ENCODE measurements around the gene NAA10. TPM values are rescaled to one million over a fixed set of nuclear protein-coding genes. Genes with fewer than 3 reads are reported as not detected.

NAA10 gene
- total and polyA plus RNA-seq, 2 of the 13 experiments (the other 11 are each of a cell fraction or from before 2014, with no cell fraction given), result 49.2 to 51.7 TPM

- TF ChIP-seq BCL3 (CRISPR knock-in tag; IDR thresholded peaks at IDR 0.05) (0 out of 2 replicates have a peak, but pooled peaks have one; percentile 5), NR2F6 (IDR thresholded peaks at IDR 0.05) (peak; percentile 85), NR2F6 (CRISPR knock-in tag; IDR thresholded peaks at IDR 0.05) (peak; percentile 92)
These were observed 7.8 kb downstream of the NAA10 start (continued) for GRCh38 chrX:153926858-153927671.

DNA sequence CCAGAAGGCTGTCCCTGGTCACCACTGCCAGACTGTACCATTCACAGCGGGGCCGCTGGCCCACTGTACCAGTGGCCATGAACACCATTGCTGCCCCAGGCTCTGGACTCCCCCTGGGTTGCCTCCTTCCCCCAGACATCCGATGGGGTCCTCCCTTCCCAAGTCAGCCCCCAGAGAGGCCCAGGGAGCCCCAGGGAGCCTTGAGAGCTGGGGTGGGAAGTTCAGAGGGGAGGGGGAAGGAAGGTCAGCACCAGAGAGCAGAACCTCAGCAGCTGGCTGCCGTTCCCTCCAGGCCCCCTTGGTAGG is 8.3 kb downstream of the NAA10 start:
- Histone ChIP-seq H3K36me3 (replicated peaks in 1 of 2; ENCODE audit: control insufficient read depth in 1 of 2, insufficient read depth in 2 of 2, low read length in 2 of 2) (peaks cover 1 to 5% of the 10 kb centered on the region in 2 experiments; a peak in 1 of 5 replicates), H2AFZ (ENCODE audit: low read length) (no peak overlapping the region), H3K9me3 (ENCODE audit: low read length) (no peaks in the 10 kb centered on the region), H4K20me1 (ENCODE audit: insufficient read depth, low read length) (no peaks in the 10 kb centered on the region), H3K27me3 (ENCODE audit: control insufficient read depth in 1 of 2, insufficient read depth in 2 of 2, low read length in 2 of 2) (no peaks in the 10 kb centered on the region; a peak in 1 of 5 replicates), H3K4me3 (replicated peaks in 1 of 3; ENCODE audit: insufficient read depth in 1 of 3, low read depth in 2 of 3, low read length in 3 of 3) (peak overlapping the region; percentile 30 to 79 (median 76); a peak in 3 of 6 replicates), H3K79me2 (ENCODE audit: insufficient read depth, low read length) (no peaks in the 10 kb centered on the region), H3K27ac (ENCODE audit: extremely low read length, insufficient read depth, low read length) (peak overlapping the region; percentile 89), H3K9ac (ENCODE audit: insufficient read depth, low read depth, low read length) (peak overlapping the region; percentile 89; the same call in 1 of the 2 replicates), H3K4me2 (ENCODE audit: low read depth, low read length) (peak overlapping the region; percentile 76), H3K4me1 (ENCODE audit: insufficient read depth, low read length) (peaks cover 67% of the 10 kb centered on the region)
- DNase-seq (ENCODE audit: low spot score) (no peak), FAIRE-seq (no peak), ATAC-seq (no peak)
- ChIA-PET CTCF (ENCODE audit: low intra/inter-chr PET ratio, low total read pairs) (no interaction called here), POLR2A (interaction anchor here (0.7 to 4.2 kb wide), 8 partner anchors 9 to 300 kb away, joined by 3 to 82 read pairs (median 8); partner anchors contain the start of genes HCFC1, IDH3G, NAA10 and RENBP)
- no TSS peak for BruUV-seq (replicated peaks)
- peak; percentile 18 for TF ChIP-seq AGO2 (optimal IDR thresholded peaks at IDR 0.05; ENCODE audit: low read depth, low read length)
- no peak for TF ChIP-seq THYN1 (CRISPR knock-in tag; IDR thresholded peaks at IDR 0.05; ENCODE audit: borderline replicate concordance, low read depth)
- 0 out of 2 replicates have a peak, but pooled peaks have one; percentile 47 for TF ChIP-seq PRDM10 (CRISPR knock-in tag; IDR thresholded peaks at IDR 0.05; ENCODE audit: low read depth)
- WGBS (ENCODE audit: low lambda C conversion rate), result no CpG with 5 or more reads among the region's 4 CpGs
- intact Hi-C loops (cut with micrococcal nuclease; ENCODE audit: unreplicated experiment) (no loop called here), in situ Hi-C loops (cut with HindIII; ENCODE audit: extremely low pct_ligation_motif_present, low pct_unique_long_range_greater_than_20kb) (no loop called here)
